Mesothelial cell of epicardium (in vitro differentiated cells): ENCODE data around the gene ASTN2. TPM values are rescaled to one million over a fixed set of nuclear protein-coding genes. Genes with fewer than 3 reads are reported as not detected.

Experiments used
- DNase-seq, 2 experiments: peaks; one replicate each; pipeline ENCODE4 v3.0.0; 2021; ENCODE audit warnings: low spot score in 2 of 2; ENCODE audit not compliant: unreplicated experiment in 2 of 2
- H3K27ac Mint-ChIP-seq: 2 replicates; pipeline ENCODE4 v1.8.0; 2021; ENCODE audit warnings: mixed read lengths
- H3K27me3 Mint-ChIP-seq: 2 replicates; pipeline ENCODE4 v1.8.0; 2021; ENCODE audit warnings: low read depth, mixed read lengths
- H3K36me3 Mint-ChIP-seq: 2 replicates; pipeline ENCODE4 v1.8.0; 2021; ENCODE audit warnings: mixed read lengths
- H3K4me1 Mint-ChIP-seq: 2 replicates; pipeline ENCODE4 v1.8.0; 2021; ENCODE audit warnings: mixed read lengths
- H3K4me3 Mint-ChIP-seq: 2 replicates; pipeline ENCODE4 v1.8.0; 2021; ENCODE audit warnings: mild to moderate bottlenecking, moderate library complexity, mixed read lengths
- H3K9me3 Mint-ChIP-seq: 2 replicates; pipeline ENCODE4 v1.8.0; 2021; ENCODE audit warnings: mixed read lengths
- CTCF ChIP-seq: fragments of 200-600 bp; sonication (generic); IDR thresholded peaks from one replicate; pipeline ENCODE4 v1.5.0; 2021; ENCODE audit warnings: antibody characterized with exemption; ENCODE audit not compliant: unreplicated experiment
- total RNA-seq: library from RNA; stranded (reverse); gene quantifications from 3 replicates; pipeline ENCODE4 v1.2.1, GENCODE V29; 2021

The ASTN2 gene
- total RNA-seq, 1 donor from 2014 or later: 12.2 TPM

- H3K4me3 Mint-ChIP-seq: no peak overlapping the region
- DNase-seq: no peak
Observed at GRCh38 chr9:116452634-116453033, 962.2 kb downstream of the ASTN2 start.

GRCh38 chr9:116452227-116452626 lies 962.6 kb downstream of the ASTN2 start:
- TF ChIP-seq CTCF: no peak
- Mint-ChIP-seq H3K4me3 (no peak overlapping the region), H3K27me3 (no peaks in the 10 kb centered on the region), H3K36me3 (peaks cover 11% of the 10 kb centered on the region), H3K27ac (no peak overlapping the region), H3K4me1 (peaks cover 12% of the 10 kb centered on the region), H3K9me3 (peaks cover 15% of the 10 kb centered on the region)
- no peak for DNase-seq

More at GRCh38 chr9:116452634-116453033, 962.2 kb downstream of the ASTN2 start:
- H3K36me3 Mint-ChIP-seq: peaks cover 12% of the 10 kb centered on the region
- H3K27me3 Mint-ChIP-seq: no peaks in the 10 kb centered on the region
- H3K27ac Mint-ChIP-seq: no peak overlapping the region
- peaks cover 19% of the 10 kb centered on the region for H3K9me3 Mint-ChIP-seq
- H3K4me1 Mint-ChIP-seq: peaks cover 12% of the 10 kb centered on the region
- no peak for TF ChIP-seq CTCF

- DNase-seq: no peak
- TF ChIP-seq CTCF: no peak
- Mint-ChIP-seq H3K9me3 (peaks cover 9% of the 10 kb centered on the region), H3K27me3 (no peaks in the 10 kb centered on the region), H3K4me1 (peaks cover 12% of the 10 kb centered on the region), H3K36me3 (peaks cover 6% of the 10 kb centered on the region), H3K27ac (no peak overlapping the region), H3K4me3 (no peak overlapping the region)
Observed at GRCh38 chr9:116451500-116452115, 963.2 kb downstream of the ASTN2 start.

- Mint-ChIP-seq H3K4me3 (no peak overlapping the region), H3K9me3 (no peaks in the 10 kb centered on the region), H3K4me1 (peaks cover 12% of the 10 kb centered on the region), H3K27me3 (no peaks in the 10 kb centered on the region), H3K36me3 (no peaks in the 10 kb centered on the region), H3K27ac (peak overlapping the region; percentile 50)
- no peak for DNase-seq
- no peak for TF ChIP-seq CTCF
Observed at GRCh38 chr9:116450378-116451139, 964.3 kb downstream of the ASTN2 start.

GRCh38 chr9:116449949-116450348 lies 964.9 kb downstream of the ASTN2 start:
- no peak for TF ChIP-seq CTCF
- H3K4me1 Mint-ChIP-seq: peaks cover 12% of the 10 kb centered on the region
- H3K9me3 Mint-ChIP-seq: no peaks in the 10 kb centered on the region
- H3K27me3 Mint-ChIP-seq: no peaks in the 10 kb centered on the region
- no peak overlapping the region for H3K27ac Mint-ChIP-seq
- no peaks in the 10 kb centered on the region for H3K36me3 Mint-ChIP-seq
- no peak for DNase-seq
- no peak overlapping the region for H3K4me3 Mint-ChIP-seq
